Caco-2 (cell line): Measurements from ENCODE around the gene SNX5. TPM values are rescaled to one million over a fixed set of nuclear protein-coding genes. Genes with fewer than 3 reads are reported as not detected.

ENCODE experiments used
- BruUV-seq: library from RNA; stranded (reverse); fragments of 400-500 nt; replicated peaks from 2 replicates; lab custom pipeline; 2021; lab: Mats Ljungman, UMichigan
- CTCF ChIA-PET: fragments of 300-600 bp; sonication (Branson Sonifier 250); formaldehyde crosslinking; loops from one replicate; lab custom pipeline; 2022; ENCODE audit warnings: antibody characterized with exemption; lab: Charles Lee
- POLR2A ChIA-PET: fragments of 300-600 bp; sonication (Branson Sonifier 250); formaldehyde crosslinking; loops from one replicate; lab custom pipeline; 2022; ENCODE audit warnings: antibody characterized with exemption; lab: Charles Lee
- DNase-seq, 2 experiments: peaks; one replicate each; pipeline versions ENCODE4 v3.0.0 to v3.0.0-alpha.2; 2020 to 2022
- H3K27me3 ChIP-seq: replicated peaks from 2 replicates; pipeline ENCODE4 v1.6.0; 2011; ENCODE audit warnings: low read length; ENCODE audit not compliant: control insufficient read depth, insufficient read depth
- H3K36me3 ChIP-seq: 2 replicates; pipeline ENCODE4 v1.5.1; 2011; ENCODE audit warnings: low read length; ENCODE audit not compliant: control insufficient read depth, insufficient read depth
- H3K4me1 ChIP-seq: fragments of 250-450 bp; sonication (Bioruptor Pico); 2 replicates; pipeline ENCODE4 v1.5.1; 2020; ENCODE audit warnings: mild to moderate bottlenecking
- H3K4me3 ChIP-seq: 2 replicates; pipeline ENCODE4 v1.5.1; 2011; ENCODE audit warnings: low read depth, mild to moderate bottlenecking, control low read depth, low read length
- H3K9me3 ChIP-seq: fragments of 250-450 bp; sonication (Bioruptor Pico); 2 replicates; pipeline ENCODE4 v1.5.1; 2020; ENCODE audit warnings: mild to moderate bottlenecking, moderate library complexity
- H3K27ac Mint-ChIP-seq: one replicate; pipeline ENCODE4 v1.8.0; 2022; ENCODE audit warnings: mixed read lengths; ENCODE audit not compliant: unreplicated experiment
- H3K27me3 Mint-ChIP-seq: one replicate; pipeline ENCODE4 v1.8.0; 2022; ENCODE audit warnings: mixed read lengths; ENCODE audit not compliant: insufficient read depth, unreplicated experiment
- H3K36me3 Mint-ChIP-seq: one replicate; pipeline ENCODE4 v1.8.0; 2022; ENCODE audit warnings: mild to moderate bottlenecking, mixed read lengths; ENCODE audit not compliant: insufficient read depth, unreplicated experiment
- H3K4me1 Mint-ChIP-seq: one replicate; pipeline ENCODE4 v1.8.0; 2022; ENCODE audit warnings: low read depth, mixed read lengths; ENCODE audit not compliant: unreplicated experiment
- H3K4me3 Mint-ChIP-seq: one replicate; pipeline ENCODE4 v1.8.0; 2022; ENCODE audit warnings: mild to moderate bottlenecking, moderate library complexity, mixed read lengths; ENCODE audit not compliant: unreplicated experiment
- H3K9me3 Mint-ChIP-seq: one replicate; pipeline ENCODE4 v1.8.0; 2022; ENCODE audit warnings: mixed read lengths; ENCODE audit not compliant: unreplicated experiment
- CTCF ChIP-seq, 2 experiments: fragments of 200-600 bp in 1 of 2; IDR thresholded peaks; 1 replicate in 1 of 2; 2 replicates in 1 of 2; pipeline versions ENCODE4 v1.5.1 to v1.8.0; 2011 to 2022; ENCODE audit warnings: antibody characterized with exemption in 1 of 2, control low read depth in 1 of 2, inconsistent platforms in 1 of 2, low read depth in 1 of 2, low read length in 1 of 2, mild to moderate bottlenecking in 1 of 2, moderate library complexity in 1 of 2; ENCODE audit not compliant: insufficient read depth in 1 of 2, severe bottlenecking in 1 of 2, unreplicated experiment in 1 of 2
- intact Hi-C: fragments of 100-400 bp; cut with micrococcal nuclease; formaldehyde crosslinking; loops from one replicate; pipeline ENCODE4 v1.10.0; 2022; ENCODE audit not compliant: unreplicated experiment
- total RNA-seq: library from RNA; stranded (reverse); gene quantifications from 2 replicates; pipeline ENCODE4 v1.2.3, GENCODE V29; 2022

SNX5 gene
- total RNA-seq, 1 experiment from 2014 or later = 299 TPM

GRCh38 chr20:17921774-17922173 is 46.8 kb downstream of the SNX5 start:
- Mint-ChIP-seq H3K9me3 (no peaks in the 10 kb centered on the region), H3K36me3 (peaks cover 6% of the 10 kb centered on the region), H3K4me1 (peaks cover 3% of the 10 kb centered on the region), H3K27me3 (no peaks in the 10 kb centered on the region), H3K4me3 (no peak overlapping the region), H3K27ac (no peak overlapping the region)
- POLR2A ChIA-PET = no interaction called here
- no peak for DNase-seq
- Histone ChIP-seq H3K4me3 (no peak overlapping the region), H3K27me3 (no peaks in the 10 kb centered on the region), H3K9me3 (no peaks in the 10 kb centered on the region), H3K4me1 (peaks cover 20% of the 10 kb centered on the region), H3K36me3 (no peaks in the 10 kb centered on the region; the same call in 1 of the 2 replicates)
- BruUV-seq = no TSS peak
- TF ChIP-seq CTCF (IDR thresholded peaks at IDR 0.05; ENCODE audit: insufficient read depth in 1 of 2, low read depth in 1 of 2, low read length in 1 of 2, severe bottlenecking in 1 of 2, unreplicated experiment in 1 of 2) = no peak
- intact Hi-C loops = no loop called here
- CTCF ChIA-PET = no interaction called here

- TF ChIP-seq CTCF (IDR thresholded peaks at IDR 0.05; ENCODE audit: insufficient read depth in 1 of 2, low read depth in 1 of 2, low read length in 1 of 2, severe bottlenecking in 1 of 2, unreplicated experiment in 1 of 2) = no peak
Measured at GRCh38 chr20:17919149-17919548, 49.4 kb downstream of the SNX5 start.

GRCh38 chr20:17917832-17918618 is 50.6 kb downstream of the SNX5 start:
- Histone ChIP-seq H3K4me3 (no peak overlapping the region), H3K9me3 (no peaks in the 10 kb centered on the region), H3K4me1 (peaks cover 4% of the 10 kb centered on the region; the same call in 1 of the 2 replicates), H3K36me3 (no peaks in the 10 kb centered on the region), H3K27me3 (no peaks in the 10 kb centered on the region)
- CTCF ChIA-PET = interaction anchor here (0.5 kb wide), 1 partner anchor 21 kb away, joined by 4 read pairs; no protein-coding TSS in a partner anchor
- BruUV-seq = no TSS peak
- Mint-ChIP-seq H3K27me3 (no peaks in the 10 kb centered on the region), H3K9me3 (no peaks in the 10 kb centered on the region), H3K27ac (no peak overlapping the region), H3K4me3 (no peak overlapping the region), H3K4me1 (no peaks in the 10 kb centered on the region), H3K36me3 (no peaks in the 10 kb centered on the region)
- no peak for TF ChIP-seq CTCF (IDR thresholded peaks at IDR 0.05; ENCODE audit: insufficient read depth in 1 of 2, low read depth in 1 of 2, low read length in 1 of 2, severe bottlenecking in 1 of 2, unreplicated experiment in 1 of 2)
- no peak for DNase-seq
- POLR2A ChIA-PET = interaction anchor here (0.6 kb wide), 1 partner anchor 235 kb away, joined by 3 read pairs; no protein-coding TSS in a partner anchor
- intact Hi-C loops = no loop called here

More at GRCh38 chr20:17919149-17919548, 49.4 kb downstream of the SNX5 start:
- Histone ChIP-seq H3K9me3 (no peaks in the 10 kb centered on the region), H3K4me3 (no peak overlapping the region), H3K27me3 (no peaks in the 10 kb centered on the region), H3K36me3 (no peaks in the 10 kb centered on the region), H3K4me1 (peaks cover 4% of the 10 kb centered on the region; the same call in 1 of the 2 replicates)
- Mint-ChIP-seq H3K4me3 (no peak overlapping the region), H3K4me1 (no peaks in the 10 kb centered on the region), H3K36me3 (no peaks in the 10 kb centered on the region), H3K9me3 (no peaks in the 10 kb centered on the region), H3K27ac (no peak overlapping the region), H3K27me3 (no peaks in the 10 kb centered on the region)
- no TSS peak for BruUV-seq
- no peak for DNase-seq
- ChIA-PET CTCF (no interaction called here), POLR2A (no interaction called here)
- intact Hi-C loops = no loop called here
